ENCODE measurements around the gene GABRD.

The GABRD gene

GRCh38 chr1:1985375-1986050 is 33.6 kb upstream of the GABRD start:
- DNase-seq, result no peak

DNA sequence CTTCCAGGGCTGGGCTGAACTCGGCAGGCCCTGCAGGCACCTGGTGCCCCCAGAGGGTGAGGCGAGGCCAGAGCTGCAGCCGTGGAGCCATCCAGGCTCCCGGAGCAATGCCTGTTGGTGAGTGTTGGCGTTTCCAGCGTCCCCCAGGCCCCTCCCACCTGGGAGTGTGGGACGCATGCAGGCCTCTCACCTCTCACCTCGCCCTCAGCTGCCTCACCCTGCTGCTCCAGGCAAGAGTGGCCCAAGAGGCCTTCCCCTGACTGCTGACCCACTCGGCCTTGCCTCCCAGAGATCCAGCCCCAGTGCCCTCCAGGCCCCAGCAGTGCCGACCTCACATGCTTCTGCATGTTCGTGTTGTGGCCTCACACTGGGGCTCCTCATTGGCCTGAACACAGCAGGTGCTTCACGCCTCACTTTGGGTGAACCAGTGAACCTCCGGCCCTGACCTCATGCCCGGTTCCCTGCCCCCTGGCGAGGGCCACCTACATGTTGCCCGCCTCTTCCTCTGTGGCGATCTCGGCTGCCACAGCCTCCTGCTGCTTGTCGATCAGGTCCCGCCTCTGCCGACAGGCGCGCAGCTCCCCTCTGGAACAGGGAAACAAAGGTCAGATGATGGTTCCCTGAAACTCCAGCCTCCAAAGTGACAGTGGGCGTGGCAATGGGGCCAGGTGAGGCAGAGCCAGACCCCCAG is 32.5 kb upstream of the GABRD start:
- DNase-seq, result no peak

DNA sequence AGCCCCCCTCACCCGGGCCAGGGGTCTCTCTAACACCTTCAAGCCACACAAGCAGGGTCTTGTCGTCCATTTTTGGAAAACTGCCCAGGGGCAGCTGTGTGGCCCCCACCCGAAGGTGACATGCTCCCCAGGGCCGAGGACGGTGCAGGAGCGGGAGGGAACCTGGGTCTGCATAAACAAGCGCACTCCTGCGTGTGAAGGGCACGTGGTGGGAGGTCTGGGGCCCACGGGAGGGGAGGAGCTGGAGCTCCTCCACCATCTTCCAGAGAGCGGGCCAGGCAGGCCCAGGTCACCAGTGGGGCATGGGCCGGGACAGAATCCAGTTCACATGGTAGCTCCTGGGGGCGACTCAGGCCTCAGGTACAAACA is 32.0 kb upstream of the GABRD start:
- no peak for DNase-seq

GRCh38 chr1:1988061-1988945 is 30.8 kb upstream of the GABRD start:
- DNase-seq, result no peak

DNA sequence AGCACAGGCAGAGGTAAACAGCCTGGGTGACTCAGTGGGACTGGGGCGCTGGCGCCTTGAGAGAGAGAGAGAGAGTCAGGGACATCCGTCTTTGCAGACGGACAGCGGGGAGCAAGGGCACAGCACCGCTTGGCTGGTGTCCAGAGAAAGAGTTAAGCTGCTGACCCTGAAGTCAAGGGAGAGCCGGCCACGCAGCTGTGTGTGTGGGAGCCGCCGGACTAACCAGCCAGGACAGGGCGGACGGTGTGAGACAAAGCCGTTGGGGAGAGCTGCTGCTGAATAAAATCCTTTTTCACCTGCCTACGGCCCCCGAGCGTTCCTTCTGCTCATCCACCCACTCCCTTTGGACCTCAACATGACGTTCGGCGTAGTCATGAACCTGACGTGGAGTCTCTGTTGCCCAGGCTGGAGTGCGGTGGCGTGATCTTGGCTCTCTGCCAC is 30.0 kb upstream of the GABRD start:
- no peak for DNase-seq

DNA sequence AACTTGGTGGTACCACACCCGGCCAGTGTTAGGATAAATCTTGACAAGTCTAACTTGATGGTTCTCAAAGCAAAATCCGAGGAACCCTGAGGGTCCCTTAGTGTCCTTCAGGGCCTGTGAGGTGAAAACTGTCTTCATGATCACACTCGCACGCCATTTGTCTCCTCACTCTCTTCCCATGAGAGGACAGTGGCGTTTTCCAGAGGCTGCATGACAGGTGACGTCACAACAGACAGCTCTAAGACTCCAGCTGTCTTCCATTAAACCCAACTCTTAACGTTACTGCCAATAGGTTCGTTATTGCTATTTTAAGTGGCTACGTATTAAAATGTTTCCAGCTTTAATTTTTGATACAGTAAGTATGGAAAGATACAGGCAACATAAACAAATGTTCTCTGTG is 29.4 kb upstream of the GABRD start:
- DNase-seq, result no peak

DNA sequence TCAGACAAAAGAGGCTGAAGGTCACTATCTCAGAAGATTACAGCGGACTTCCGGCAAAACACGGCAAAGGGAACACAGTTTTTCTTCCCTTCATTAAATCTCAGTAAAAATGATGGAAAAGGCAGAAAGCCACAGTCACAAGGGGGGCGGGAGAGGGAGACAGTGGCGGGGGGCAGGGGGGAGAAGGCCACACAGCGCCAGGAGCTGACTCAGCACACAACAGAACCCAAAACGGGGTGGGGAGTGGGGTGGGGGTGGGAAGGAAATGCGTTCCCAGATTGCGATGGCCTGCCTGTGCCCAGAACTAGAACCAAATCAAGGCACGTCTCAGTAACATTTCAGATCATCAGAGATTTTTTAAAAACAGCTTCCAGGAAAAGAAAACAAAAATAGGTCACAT is 28.9 kb upstream of the GABRD start:
- DNase-seq, result no peak

DNA sequence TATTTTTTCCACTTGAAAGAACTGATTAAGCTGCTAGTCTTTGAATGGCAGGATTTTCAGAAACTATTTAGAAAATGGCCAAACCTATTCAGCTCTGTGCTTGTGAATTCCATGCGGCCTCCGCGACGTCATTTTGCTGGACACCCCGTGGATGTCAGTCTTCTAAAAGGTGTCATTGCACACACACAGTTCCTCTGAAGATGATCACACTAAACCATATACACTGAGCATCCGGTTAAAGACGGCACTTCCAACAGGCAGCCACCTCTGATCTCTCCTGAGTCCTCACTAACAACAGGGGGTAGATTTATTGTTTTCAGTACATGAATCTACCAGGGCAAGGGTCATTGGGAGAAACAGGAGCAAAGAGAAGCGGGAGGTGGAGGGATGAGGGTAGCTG is 24.6 kb upstream of the GABRD start:
- no peak for DNase-seq

DNA sequence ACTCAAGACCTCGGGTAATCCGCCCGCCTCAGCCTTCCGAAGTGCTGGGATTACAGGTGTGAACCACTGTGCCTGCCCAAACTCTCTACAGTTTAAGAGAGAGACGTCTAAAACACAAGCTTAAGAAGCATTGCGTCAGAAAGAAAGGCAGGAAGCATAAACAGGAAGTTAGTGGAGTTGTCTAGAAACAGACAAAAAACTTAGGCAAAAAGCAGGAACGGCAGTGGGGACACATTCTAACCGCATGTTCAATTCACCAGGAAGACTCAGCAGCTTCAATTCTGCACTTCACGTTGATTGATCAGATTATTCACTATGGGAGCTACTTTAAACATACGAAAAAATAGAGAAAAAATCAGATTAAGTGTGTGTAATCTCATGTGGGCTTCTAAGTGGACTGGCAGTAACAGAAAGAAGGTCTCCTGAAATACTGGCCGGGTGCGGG is 22.9 kb upstream of the GABRD start:
- DNase-seq, result no peak

GRCh38 chr1:1997576-1997975 is 21.6 kb upstream of the GABRD start:
- no peak for DNase-seq

DNA sequence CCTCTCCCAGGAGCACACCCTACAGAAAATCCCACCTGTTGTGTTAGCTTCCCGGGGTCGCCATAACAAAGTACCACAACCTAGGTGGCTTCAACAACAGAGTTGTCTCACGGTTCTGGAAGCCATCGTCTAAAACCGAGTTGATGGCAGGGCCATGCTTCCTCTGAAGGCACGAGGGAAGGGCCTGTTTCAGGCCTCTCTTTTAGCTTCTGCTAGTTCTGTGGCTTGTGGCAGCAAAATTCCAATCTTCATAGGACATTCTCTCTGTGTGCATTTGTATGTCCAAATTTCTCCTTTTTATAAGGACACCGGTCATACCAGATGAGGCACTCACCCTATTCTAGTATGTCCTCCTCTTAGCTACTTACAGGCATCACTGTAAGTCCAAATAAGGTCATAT is 18.7 kb upstream of the GABRD start:
- no peak for DNase-seq

GRCh38 chr1:2000850-2001249 is 18.3 kb upstream of the GABRD start:
- DNase-seq, result no peak

DNA sequence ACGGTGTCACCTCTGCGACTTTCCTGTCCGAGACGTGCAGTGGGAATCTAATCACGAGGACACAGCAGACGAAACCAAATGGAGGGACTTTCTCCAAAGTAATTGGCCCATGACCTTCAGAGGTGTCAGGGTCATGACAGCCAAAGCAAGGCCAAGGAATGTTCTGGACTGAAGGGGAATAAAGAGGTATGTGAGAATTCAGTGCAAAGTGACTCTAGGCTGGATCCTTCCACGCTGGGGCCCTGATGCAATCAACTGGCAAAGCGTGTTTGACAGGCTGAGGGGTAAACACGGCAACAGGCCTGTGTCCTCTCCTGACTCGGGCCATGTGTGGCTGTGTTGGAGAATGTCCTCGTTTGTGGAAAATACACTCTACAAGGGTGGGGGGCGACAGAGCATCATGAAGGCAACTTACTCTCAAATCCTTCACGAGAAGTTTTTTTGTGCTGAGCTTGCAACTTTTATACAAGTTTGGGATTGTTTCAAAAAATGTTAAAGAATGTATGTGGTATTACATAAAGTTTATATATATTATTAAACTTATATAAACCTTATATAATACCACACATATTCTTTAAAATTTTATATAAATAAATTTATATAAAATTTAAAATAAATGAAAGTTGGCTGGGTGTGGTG is 17.3 kb upstream of the GABRD start:
- DNase-seq, result no peak

DNA sequence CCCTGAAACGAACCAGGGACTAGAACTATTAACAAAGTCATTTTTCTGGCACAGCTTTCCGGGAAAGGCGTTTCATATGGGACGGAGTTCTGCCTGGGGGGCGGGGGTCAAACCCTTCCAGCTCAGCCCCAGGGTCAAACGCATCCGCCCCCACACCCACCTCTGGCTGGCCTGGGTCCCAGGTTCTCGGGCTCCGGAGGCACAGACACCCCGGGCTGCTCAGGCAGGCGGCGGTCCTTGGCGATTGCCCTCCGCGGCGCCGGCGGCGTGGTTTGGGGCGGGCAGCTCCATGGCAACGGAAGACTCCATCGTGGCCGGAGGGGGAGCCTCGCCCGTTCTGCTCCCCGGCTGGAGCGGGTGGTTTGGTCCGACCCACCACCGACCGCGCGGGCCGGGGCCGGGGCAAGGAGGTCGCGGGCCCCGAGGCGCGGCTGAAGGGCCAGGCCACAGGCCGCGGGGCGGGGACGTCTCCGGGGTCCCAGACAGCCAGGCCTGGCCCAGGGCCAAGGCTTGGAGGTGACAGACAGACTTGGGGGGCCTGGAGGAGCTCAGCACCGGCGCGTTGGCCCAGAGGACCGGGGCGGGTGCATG is 15.5 kb upstream of the GABRD start, which contains the start of gene CFAP74:
TSS of gene CFAP74 (minus strand) at position 246 of the 591 bp plus-strand sequence. CDS start 12,830 bp downstream, outside the sequence.
- peak in 1 of 5 experiments; percentile 14 for DNase-seq

DNA sequence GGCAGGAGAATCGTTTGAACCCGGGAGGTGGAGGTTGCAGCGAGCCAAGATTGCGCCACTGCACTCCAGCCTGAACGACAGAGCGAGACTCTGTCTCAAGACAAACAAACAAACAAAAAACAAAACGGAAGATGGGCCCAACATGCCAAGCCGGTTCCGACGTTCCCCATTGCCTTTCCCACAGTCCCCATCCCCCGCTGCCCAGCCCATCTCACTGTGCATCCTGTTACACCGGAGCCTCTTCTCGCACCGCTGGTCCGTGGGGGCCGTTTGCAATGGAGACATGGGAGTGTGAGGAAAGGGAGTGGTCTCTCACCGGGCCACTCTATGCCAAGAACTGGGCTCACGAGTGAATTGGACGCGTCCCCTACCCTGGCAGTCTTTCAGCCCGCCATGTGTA is 14.3 kb upstream of the GABRD start:
- no peak for DNase-seq

- DNase-seq, result no peak
Observed at GRCh38 chr1:2009101-2010053, 9.8 kb upstream of the GABRD start.

DNA sequence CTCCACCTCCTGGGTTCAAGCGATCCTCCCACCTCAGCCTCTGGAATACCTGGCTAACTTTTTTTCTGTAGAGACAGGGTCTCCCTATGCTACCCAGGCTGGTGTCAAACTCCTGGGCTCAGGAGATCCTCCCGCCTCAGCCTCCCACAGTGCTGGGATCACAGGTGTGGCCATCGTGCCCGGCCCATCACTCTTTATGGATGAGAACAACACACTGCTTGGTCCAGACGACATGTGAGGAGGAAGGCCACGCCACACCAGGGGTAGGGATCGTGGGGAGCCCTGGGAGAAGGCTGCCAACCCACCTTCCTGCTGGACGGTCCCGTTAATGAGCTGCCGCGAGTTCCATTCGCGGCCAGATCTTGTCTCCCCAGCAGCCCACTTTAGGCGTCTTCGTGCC is 5.0 kb upstream of the GABRD start:
- DNase-seq, result no peak

- DNase-seq, result no peak
Observed at GRCh38 chr1:2014741-2015735, 4.1 kb upstream of the GABRD start.

GRCh38 chr1:2016123-2016522 is 3.0 kb upstream of the GABRD start:
- no peak for DNase-seq

Measured in T-helper 2 cell (primary cell).